ENCODE results near the gene TMCC3.
"Not testable (repeated sequence)": the region's sequence is repeated elsewhere in the genome, so short reads cannot be mapped to it uniquely, and the experiment has no call there.

TMCC3 gene

DNA sequence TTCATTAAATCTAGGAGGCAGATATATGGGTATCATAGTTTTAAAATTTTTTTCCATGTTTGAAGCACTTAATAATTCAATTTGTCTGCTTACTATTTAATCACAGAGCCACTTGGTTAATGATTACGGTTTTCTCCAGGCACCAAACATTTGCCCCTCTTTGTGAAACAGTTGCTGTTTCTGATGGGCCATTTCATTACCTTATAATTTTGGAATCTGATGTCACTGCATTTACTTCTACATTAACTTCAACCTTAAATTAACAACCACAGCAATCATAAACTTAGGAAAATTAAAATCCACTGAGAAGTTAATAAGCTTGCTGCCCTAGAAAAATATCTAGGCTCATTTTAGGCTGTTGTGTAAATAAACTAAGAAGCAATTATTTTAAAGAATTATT, 17.0 kb downstream of the TMCC3 start:
- no peak for DNase-seq

DNA sequence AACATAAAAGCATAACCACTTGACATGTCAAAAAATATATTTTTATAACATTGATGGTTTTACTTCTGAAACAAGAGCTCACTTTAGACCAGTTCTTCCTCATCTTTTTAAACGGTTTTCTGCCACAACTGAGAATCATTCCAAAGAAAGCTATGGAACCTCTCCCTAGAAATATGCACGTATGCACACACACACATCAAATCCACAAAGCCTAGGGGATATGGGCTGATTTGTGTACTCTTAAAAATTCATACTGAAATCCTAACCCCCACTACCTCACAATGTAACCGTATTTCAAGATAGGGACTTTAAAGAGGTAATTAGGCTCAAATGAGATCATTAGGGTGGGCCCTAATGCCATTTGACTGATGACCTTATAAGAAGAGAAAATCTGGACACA, 19.3 kb downstream of the TMCC3 start:
- DNase-seq: no peak

DNA sequence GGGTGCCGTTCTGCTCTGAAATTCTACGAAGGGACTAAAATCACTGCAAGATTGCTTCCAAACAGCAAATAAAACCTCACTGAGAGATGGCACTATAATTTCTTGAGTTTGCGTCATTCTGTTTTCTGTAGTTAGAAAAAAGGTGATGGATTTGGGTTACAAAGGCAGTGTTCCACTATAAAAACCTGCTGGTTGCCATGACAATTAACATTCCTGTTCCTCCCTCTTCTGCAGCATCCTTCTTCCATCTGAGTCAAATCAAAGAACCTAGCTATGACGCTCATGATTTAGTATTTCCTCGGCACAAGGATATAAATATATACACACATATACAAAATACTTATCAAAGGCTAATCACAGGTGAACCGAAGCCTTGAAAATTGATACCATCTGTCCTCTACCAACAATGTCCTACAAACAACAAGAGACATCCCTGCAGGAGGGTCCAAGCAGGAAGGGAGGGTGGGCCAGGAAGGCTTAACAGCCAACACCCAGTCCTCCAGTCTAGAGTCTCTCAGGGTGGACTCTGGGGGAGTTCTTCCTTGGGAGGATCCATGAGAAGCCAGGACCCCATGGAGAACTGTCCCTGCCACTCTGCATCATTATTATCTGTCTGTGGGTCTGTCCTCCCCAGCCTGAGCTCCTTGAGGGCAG, 21.4 kb downstream of the TMCC3 start:
- DNase-seq: no peak

DNA sequence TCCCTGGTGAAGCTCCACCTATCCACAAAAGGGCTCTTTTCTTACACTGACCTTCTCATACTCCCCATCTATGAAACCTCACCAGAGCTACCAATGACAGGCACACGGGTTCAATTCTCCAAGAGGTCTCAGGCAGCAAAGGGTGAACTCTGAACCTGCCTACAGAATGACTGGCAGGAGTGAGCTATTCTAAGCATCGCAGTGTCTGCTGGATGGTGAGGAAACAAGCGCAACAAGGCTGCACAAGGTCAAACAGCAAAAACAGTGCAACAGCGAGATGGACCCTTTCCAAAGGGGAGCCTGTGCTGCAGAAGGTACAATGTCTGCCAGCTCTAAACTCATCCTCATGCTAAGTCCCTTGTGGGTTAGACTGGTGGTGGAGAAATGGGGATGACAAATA, 22.0 kb downstream of the TMCC3 start:
- no peak for DNase-seq

DNA sequence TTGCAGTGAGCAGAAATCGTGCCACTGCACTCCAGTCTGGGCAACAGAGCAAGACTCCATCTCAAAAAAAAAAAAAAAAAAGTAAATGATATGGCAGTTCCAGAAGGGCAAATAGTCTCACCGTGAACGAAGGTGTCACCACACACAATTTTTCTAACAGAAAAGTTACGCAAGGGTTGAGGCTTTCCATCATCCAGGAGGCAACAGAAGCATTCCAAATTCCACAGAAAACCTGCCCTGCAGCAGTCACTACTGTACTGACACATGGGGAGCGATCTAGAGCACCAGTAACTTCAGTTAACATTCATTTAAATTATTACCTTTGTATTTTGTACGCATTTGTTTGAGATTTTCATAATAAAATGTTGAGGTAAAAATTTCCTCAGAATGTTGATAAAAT, 24.8 kb downstream of the TMCC3 start:
- DNase-seq: no peak

DNA sequence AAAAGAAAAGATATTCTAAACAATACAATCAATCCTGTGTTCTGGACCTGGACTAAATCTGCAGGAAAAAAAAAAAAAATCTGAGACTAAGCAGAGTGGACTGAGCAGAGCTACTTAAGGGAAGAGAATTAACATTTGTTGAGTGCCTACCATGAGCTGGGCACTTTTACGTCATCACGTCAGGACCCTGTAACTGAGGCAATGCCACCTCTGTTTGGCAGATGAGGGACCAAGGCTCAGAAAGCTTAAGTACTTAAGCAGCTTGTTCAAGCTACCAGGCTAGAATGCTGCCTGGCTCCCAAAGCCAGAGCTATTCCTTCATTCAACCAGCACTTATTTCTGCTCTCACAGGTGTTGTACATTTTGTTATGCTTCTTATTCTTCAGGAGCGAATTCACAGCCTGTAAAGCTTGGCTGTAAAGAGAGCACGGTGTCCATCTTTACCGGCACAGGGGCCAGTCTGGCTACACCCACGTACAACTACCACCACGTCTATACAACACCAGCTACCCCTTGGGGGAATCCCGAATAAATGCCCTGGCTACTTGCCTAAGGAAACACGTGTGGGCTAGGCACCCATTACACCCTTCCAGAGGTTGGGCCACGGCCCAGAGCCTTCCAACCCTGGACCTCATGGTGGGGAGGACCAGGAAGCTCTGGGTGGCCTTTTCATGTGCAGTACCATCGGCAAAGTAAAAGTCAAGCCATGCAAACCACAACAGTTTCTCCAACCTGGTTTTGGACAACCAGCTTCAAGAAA, 27.0 kb downstream of the TMCC3 start:
- no peak for DNase-seq

DNA sequence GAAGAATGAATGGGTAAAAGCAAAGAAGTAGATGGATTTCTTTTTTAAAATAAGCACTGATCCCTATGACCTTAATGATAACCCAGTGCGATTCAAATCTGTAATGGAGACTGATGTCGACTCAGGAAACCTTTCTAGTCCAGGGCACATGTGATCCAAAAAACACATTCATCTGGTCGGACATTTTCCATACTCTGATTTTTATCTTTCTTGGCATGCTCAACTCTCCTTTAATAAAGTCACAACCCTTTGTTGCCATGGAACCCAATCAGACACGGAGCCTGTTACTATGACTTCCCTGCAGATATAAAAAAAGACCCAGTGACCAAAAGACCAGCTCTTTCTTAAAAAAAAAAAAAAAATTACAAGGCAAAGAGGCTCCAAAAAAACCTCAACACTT, 27.9 kb downstream of the TMCC3 start:
- no peak for DNase-seq

DNA sequence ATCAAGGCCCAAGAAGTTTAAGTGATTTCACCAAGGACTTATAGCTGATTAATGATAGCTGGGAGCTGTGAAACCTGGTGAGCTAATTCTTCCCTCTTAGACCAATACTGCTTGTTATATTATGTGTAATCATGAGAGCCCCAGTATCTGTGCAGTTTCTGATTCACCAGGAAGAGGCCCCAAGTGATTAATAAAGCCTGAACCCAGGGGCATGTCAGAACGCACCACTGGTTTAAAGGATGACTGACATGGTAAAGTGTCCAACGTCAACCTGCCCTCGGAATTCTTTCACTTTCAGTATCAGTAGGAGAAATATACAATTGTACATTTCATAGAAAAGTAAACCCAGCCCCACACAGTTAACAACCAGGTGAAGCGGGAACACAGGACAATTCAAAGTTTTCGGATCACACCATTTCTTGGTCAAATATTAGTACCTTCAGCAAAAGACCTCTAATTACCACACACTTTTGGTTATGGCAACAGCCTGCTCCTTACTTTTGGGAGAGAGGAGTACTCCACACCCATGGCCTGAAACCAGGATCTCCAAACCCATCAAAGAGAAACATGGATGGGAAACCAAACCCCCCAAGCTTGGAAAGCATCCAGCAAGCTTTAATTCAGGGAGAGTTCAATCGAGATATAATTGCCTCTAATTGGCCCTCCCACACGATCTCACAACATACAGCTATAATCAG, 28.5 kb downstream of the TMCC3 start:
- peak; percentile 15 for DNase-seq

DNA sequence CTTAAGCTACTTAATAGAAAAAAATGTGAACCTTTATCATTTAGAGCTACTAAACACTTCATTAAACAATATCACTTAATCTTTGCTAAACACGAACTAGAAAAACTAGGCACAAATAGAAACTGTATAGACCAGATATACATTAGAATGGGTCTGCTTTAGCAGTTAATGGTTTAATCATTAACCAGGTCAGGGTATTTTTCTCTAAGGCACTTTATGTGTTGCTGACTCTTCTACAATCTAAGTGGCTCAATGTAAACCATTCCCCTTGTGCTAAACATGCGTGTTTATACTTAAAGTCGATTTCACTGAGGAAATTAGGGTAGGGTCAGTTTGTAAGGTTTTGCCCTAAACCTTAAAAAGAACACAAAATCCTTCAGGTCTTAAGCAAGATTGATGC, 29.7 kb downstream of the TMCC3 start:
- DNase-seq: no peak

DNA sequence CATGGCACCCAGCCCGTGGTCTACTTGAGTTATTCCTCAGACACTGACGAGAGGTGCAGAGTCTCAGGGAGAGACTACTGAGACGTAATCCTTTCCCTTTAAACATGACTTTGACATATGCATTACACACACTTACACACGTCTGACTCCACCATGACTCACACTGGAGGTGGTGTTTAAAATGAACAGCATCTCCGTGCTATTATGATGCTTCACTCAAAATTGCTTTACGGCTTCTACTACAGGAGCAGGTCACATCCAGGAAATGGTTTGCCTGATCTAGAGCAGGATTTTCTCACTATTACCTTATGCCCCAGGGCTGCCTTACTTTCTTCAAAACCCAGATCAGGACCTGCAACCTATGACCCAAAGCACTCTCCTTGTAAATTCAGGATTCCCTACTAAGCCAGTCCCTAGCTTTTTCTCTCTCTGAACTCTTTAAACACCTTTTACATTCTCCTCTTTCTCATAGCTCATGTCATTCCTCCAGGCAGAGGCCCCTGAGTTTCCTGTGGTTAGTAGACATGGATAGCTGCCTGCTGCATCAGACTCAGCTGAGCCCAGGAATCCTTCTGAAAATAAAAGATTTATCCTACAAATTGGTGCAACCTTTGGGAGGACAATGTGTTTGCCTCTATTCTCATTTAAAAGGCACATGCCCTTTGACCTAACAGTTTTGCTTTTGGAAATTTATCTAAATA, 31.2 kb downstream of the TMCC3 start:
- DNase-seq: no peak

DNA sequence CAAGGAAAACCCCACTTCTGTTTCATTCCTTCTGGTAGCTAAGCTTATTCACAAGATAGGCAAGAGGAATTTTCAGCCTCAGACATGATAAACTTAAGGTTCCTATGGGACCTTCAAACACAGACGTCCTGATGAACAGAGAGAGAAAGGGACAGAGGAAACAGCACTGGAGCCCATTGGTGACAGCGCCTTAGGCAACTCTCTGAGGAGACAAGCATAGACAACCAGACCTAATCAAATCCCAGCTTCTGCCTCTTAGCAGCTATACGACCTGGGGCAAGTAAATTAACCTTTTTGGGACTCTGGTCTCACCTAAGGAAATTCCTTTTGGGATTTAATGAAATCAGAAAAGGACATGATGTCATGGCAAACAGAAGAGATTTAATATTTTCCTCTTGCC, 33.3 kb downstream of the TMCC3 start:
- no peak for DNase-seq

DNA sequence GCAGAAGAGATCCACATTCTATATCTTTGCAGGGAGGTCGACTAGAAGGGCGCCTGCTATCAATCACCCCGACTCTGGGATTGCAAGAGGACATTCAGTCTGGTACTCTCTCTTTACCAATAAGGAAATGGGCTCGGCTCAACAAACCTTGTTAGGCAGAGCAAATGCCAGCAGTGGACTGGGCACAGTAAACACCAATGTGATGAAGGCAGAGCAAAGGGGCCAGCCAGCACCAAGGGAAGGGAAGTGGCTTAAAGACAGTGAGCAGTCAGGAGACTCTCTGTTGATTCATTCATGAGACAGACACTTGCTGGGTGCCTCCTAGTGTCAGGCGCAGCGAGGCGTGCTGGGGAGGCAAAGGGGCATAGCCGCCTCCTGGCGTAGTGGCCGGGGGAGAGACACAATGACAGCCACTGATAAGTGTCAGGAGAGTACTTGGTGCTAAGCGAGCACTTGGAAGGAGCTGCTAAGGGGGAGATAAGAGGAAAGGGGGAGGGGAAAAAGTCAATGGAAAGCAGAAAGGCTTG, 34.1 kb downstream of the TMCC3 start:
- peak; percentile 50 for DNase-seq

DNA sequence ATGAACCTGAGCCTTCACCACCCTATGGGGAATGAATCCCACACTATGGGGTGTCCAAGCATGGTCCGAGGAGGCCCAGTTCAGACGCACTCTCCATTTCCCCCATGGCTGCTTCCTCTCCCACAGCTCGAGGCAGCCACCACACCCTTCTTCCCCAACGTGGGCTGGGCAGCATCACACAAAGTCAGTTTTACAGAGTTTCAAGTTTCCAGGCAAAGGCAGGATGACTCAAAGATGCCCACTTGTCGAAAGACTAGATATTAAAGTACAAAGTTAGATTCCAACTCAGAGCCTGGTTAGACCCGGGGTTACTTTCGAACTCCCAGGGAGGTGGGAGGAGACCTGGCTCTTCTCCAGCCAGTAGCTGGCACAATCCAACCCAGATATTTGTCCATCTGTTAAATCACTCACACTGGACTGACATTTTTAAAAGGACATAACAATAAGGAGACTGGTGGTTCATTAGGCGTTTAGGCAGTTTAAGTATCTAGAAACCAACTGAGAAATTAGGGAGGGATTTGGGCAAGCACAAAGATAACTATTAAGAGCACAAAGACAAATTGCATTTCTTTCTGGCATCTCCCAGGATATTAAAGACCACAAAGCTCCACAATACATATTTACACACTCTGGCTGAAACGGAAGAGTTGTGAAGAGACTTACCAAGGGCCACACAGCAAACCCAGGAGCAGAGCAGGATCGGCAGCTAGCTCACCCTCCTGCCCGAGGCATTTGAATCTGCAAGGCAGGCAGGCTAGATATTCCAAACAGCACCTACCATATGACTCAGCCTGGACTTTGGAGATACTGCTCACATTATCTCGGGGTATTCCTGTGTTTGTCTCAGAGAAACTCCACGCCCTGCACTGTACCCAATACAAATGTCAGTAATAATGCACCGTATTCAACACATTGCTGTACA, 34.8 kb downstream of the TMCC3 start:
- DNase-seq: peak; percentile 52

DNA sequence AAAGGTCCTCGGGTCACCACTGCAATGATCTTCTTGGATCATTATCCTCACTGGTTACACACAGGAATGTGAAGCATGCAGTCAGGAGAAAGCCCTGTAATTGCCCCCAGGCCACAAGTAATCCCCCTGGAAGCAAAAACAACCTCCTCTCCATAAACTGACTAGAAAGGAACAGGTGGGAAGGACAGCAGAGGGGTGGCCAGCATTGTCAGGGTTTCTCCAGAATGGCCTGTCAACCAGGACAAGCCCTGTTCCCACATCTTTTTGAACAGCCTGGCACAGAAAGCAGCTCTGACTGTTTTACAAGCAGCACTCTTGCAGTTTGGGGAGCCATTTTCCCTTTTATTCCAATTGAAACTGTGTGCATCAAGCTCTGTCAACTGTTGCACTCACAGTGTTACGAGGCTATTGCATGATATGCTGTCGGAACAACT, 36.1 kb downstream of the TMCC3 start:
- DNase-seq: peak; percentile 61

DNA sequence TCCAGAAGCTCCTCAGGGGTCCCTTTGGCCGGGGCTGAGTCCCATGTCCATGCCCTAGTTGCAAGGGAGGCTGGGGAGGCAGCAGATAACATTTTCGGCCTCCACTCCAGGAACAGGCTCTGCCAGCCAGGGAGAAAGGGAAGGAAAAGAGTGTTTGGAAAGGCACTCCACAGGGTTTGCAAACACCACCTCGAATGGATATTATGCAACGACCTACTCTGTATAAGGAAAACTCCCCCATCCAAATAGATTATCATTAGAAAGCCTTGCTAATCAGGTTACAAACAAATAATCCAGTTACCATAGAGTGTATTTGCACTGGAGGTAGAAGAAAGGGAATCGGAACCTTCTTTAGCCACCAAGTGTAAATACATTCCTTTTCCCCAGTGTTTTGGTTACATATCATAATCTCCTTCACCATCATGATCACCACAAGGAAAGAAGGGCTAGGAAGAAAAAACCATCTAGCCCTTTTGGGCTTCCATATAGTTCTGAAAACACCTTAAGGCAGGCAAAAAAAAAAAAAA, 40.4 kb downstream of the TMCC3 start:
- no peak for DNase-seq

DNA sequence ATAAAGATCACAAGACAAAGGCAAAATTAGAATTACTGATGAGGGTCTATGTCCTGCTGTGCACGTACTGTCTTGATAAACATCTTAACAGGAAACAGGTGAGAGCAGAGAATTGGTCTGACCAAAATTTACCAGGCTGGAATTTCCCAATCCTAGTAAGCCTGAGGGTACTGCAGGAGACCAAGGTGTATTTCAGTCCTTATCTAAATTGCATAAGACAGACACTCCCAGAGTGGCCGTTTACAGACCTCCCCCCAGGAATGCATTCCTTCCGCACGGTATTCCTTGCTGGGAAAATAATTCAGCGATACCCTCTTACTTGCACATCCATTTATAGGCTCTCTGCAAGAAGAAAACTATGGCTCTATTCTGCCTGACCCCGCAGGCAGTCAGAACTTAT, 43.5 kb downstream of the TMCC3 start:
- DNase-seq: not testable (repeated sequence)

DNA sequence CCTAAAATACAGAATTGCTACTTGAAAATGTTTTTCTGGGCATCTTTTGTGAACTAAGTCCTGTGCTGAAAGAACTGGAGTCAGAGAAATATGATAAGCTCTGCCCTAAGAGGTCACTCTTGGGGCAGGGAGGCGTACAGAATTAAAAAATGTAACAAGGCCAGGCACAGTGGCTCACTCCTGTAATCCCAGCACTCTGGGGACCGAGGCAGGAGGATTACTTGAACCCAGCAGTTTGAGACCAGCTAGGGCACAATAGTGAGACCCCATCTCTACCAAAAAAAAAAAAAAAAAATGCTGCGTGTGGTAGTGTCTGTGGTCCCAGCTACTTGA, 46.0 kb downstream of the TMCC3 start:
- DNase-seq: no peak

DNA sequence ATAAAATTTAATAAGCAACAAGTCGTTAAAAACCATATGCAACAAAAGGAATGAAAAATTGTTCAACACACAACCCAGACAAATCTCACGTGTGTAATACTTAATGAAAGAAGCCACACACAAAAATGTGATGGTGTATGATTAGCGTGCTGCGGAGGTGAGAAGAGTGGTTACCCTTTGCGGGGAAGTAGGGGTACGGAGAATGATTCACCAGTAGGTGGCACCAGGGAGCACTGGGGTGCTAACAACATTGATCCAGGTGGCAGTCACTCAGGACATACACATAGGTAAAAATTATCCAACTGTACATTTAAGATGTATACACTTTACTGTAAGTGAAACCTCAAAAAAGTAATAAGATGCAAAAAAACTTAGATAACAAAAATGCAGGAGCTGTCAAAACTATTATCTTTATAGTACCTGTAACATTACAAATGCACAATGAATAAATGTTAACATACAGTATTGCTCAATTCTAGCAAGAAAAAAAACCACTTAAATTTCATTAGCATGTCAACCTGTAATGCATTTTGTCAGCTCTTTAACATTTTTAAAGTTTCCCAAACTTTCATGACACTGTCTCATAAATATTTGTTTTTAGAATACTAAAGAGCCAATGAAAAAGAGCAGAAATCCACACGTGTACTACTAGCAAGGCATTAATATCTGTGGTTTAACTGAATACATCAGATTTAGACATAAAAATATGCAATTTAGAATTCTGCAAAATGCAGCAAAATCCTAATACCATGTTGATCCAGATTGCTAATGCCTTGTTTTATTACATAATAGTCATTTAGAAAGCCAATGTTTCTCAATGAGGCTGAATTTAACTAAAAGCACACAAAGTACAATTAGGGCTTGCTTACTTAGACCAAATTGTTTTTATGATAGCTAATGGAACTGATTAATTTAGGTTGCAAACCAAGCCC, 46.7 kb downstream of the TMCC3 start:
- DNase-seq: no peak

DNA sequence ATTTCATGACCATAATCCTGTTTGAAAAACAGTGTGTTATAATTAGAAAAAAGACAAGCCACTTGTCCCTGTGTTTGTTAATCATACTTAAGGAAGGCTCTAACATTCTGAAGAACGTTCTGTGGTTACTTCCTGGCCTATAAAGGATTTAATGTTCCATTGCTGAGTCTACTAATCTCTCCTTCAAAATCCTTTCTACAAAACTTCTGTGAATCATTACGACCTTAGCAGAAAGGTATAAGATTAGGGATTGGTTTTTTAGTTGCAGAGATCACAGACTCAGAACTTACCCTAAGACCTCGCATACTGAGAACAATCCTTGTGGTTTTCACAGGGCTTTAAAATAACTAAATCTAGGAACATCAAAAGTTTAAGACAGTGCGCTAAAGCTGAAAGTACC, 48.3 kb downstream of the TMCC3 start:
- no peak for DNase-seq

DNA sequence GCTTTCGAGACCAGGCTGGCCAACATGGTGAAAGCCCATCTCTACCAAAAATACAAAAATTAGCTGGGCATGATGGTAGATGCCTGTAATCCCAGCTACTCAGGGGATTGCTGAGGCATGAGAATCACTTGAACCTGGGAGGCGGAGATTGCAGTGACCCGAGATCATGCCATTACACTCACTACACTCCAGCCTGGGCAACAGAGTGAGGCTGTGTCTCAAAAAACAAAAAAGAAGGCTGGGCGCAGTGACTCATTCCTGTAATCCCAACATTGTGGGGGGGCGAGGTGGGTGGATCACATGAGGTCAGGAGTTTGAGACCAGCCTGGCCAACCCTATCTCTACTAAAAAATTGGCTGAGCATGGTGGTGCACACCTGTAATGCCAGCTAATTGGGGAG, 49.0 kb downstream of the TMCC3 start:
- DNase-seq: not testable (repeated sequence)

DNA sequence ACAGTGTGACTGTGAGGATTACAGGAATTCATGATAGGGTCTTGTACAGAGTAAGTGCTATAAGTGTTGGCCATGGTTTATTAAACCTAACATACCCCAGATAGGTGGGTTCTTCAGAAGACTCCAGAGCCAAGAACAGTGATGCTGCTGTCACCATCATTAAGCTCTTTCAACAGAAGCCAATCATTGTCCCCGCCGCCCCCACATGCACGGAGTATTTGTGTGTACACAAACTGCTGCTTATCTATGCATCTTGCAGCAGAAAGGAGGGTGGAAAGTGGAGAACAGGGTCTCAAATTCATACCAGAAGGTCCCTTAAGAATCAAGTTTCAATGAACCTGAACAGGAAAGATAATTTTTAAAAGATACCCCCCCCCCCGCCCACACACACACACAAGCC, 51.2 kb downstream of the TMCC3 start:
- DNase-seq: no peak

All from retina (tissue), 1 donor.